Activated T-helper 1 cell treated with Interleukin-2 at 50 U/mL for 16 hours (primary cell): ENCODE data around the gene TMEM184C.

Source experiments
- DNase-seq: peaks from one replicate; pipeline ENCODE4 v3.0.0-alpha.2; 2020; ENCODE audit warnings: low read depth

Gene TMEM184C

GRCh38 chr4:147599769-147600168, 17.4 kb upstream of the TMEM184C start:
- no peak for DNase-seq

- DNase-seq, result no peak
These were observed 11.7 kb upstream of the TMEM184C start for GRCh38 chr4:147605499-147605898.

GRCh38 chr4:147607471-147607870, 9.7 kb upstream of the TMEM184C start:
- DNase-seq, result no peak

- no peak for DNase-seq
These were observed 6.5 kb upstream of the TMEM184C start for GRCh38 chr4:147610686-147611085.

GRCh38 chr4:147616849-147617172, 386 bp upstream of the TMEM184C start:
- DNase-seq, result no peak

GRCh38 chr4:147617841-147618691, 869 bp downstream of the TMEM184C start:
- no peak for DNase-seq

GRCh38 chr4:147620315-147620714, 3.1 kb downstream of the TMEM184C start:
- DNase-seq, result no peak

- no peak for DNase-seq
These were observed 8.5 kb downstream of the TMEM184C start for GRCh38 chr4:147625733-147626132.

GRCh38 chr4:147626903-147627302, 9.7 kb downstream of the TMEM184C start:
- no peak for DNase-seq

GRCh38 chr4:147628415-147628814, 11.2 kb downstream of the TMEM184C start:
- DNase-seq, result no peak

- no peak for DNase-seq
These were observed 12.9 kb downstream of the TMEM184C start for GRCh38 chr4:147629783-147630730.

- DNase-seq, result no peak
These were observed 15.9 kb downstream of the TMEM184C start for GRCh38 chr4:147633113-147633512.

GRCh38 chr4:147633643-147634042, 16.4 kb downstream of the TMEM184C start:
- DNase-seq, result no peak

- no peak for DNase-seq
These were observed 18.2 kb downstream of the TMEM184C start for GRCh38 chr4:147635348-147635747.

GRCh38 chr4:147638365-147638764, 21.2 kb downstream of the TMEM184C start:
- no peak for DNase-seq

GRCh38 chr4:147638942-147639341, 21.7 kb downstream of the TMEM184C start:
- DNase-seq, result no peak

- DNase-seq, result no peak
These were observed 22.2 kb downstream of the TMEM184C start for GRCh38 chr4:147639388-147639787.

- DNase-seq, result no peak
These were observed 23.1 kb downstream of the TMEM184C start for GRCh38 chr4:147640331-147640730.

GRCh38 chr4:147643616-147644015, 26.4 kb downstream of the TMEM184C start:
- no peak for DNase-seq

GRCh38 chr4:147644471-147644870, 27.3 kb downstream of the TMEM184C start:
- DNase-seq, result no peak

- no peak for DNase-seq
These were observed 27.9 kb downstream of the TMEM184C start for GRCh38 chr4:147645099-147645498.

- DNase-seq, result no peak
These were observed 31.5 kb downstream of the TMEM184C start for GRCh38 chr4:147648656-147649055.

GRCh38 chr4:147651563-147651962, 34.4 kb downstream of the TMEM184C start:
- DNase-seq, result no peak
